Stimulated activated naive CD4-positive, alpha-beta T cell (primary cell): ENCODE data around the gene SYT7.

Experiments
- DNase-seq, 6 experiments: peaks; one replicate each; lab custom pipeline; 2025; lab: John Stamatoyannopoulos, UW

Gene SYT7

DNA sequence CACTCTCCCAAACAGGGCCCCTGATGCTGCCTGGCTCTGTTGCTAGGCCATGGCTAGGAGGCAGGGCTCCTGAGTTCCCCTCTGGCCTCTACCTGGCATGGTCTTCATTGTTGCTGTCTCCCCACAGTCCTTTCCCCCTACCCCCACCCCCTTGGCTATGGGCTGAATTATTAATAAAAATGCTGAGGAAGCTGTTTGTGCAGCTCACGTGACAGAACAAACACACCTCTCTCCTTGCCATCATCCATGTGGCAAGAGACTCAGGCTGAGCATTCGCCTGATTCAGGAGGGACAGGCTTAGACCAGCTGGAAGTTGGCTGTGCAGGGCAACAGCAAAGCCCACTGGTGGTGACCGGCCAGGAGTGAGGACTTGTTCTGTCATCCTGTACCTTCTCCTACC lies 4.2 kb upstream of the SYT7 start:
- no peak for DNase-seq

- DNase-seq, result no peak
Measured at GRCh38 chr11:61581931-61582330, 1.1 kb upstream of the SYT7 start.

GRCh38 chr11:61580271-61580888 lies 496 bp downstream of the SYT7 start:
- no peak for DNase-seq

DNA sequence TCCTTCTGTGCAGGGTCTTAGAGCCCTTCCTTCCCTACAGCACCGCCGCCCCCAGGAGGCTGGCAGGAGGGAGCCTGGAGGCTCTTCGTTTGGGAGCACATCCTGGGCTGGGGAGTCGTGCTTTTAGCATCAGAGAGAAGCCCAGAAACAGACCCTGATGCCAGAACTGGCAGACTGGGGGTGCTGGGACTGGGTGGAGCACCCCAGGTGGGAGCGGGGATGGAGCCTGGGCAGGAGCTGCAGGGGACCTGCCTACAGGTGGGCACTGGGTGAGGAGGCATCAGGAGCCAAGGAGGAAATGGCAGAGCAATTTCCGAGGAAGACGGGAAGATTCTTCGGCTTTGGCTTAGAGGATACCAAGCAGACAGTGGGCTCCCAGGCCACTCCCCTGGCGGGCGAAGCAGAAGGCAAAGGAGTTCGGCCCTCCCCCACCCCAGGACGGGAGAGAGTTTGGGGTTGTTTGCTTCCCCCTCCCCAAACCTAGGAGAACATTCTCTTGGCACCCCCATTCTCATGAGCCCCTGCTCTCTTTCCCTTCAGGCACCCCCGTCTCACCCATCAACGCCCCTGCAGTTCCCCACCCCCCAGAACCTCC lies 1.1 kb downstream of the SYT7 start:
- DNase-seq, result no peak

DNA sequence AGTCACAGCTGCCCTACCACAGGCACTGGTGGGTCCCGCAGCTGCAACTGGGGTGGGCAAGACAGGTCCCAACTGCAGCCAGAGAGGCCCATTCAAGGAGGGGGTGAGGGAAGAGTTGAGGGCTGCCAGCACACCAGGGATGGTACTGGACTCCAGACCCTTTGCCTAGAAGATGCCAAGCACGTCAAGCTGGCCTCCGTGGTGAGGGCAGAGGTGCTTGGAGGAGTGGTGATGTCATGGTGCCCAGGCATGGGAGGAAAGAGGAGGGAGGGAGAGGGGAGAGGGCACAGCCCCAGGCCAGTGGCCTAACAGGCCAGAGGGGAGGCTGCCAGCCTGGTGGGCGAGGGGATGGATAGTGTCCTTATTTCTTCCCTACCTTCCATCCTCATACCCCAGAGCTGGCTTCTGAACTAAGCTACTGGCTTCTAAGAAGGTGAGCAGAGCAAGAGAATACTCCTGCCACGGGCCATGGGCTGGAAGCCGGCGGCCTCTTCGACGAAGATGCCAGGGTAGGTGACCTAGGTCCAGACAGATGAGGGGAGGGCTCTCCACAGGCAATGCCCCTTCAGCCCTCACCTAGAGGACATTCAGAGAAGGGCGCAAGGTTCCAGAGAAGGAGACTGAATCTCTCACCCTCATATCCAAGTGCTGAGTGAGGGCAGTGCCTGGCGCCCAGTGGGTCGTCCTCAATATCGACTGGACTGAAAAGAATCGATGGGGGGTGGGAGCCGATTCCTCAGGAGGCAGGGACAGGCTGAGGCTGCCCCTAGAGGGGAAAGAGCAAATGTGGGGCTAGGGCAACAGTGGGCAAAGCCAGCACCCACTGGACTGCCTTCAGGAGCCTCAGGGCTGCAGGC lies 1.8 kb downstream of the SYT7 start:
- DNase-seq, result no peak

- no peak for DNase-seq
Measured at GRCh38 chr11:61577383-61578118, 3.3 kb downstream of the SYT7 start.

DNA sequence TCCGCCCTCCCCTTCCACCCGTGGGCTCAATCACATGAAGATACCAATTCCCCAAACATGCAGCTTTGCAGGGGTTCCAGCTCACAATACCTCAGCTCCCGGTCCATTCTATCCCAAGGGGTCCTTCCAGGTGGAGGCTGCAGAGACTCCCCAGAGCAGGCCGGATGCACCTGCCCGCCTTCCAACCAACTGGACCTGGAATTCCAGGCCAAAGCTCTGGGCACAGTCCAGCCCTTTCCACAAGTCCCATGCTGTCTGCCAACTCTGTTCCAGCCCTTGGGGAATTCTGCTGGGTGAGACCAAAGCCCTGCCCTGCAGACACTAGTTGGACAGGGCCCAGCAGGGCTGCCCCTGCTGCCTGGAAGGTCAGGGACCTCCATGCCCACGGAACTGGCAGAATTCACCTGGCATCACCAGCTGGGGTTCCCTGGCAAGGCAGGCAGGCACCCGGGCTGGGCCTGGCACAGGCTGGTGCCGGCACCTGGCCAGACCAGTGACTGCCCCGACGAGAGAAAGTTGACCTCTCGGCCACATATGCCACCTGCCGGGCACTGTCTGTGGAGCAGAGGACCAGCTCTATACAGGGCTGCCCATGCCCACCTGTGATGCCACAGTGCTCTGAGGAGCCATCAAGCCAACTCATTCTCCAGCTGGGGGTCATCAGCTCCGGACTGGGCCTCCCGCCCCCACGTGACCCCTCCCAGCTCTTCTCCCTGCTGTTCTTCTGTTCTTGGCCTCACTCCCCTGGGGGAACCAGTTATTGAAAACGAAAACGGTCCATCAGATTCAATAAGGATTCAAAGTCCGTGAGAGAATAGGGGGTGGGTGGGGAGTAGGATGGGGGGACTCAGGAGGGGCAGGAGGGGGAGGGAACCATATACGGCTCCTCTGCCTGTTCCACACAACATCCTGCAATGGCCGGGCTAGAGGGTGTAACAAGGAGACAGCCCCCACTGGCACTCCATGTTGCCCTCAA lies 4.7 kb downstream of the SYT7 start:
- no peak for DNase-seq

- no peak for DNase-seq
Measured at GRCh38 chr11:61574611-61575010, 6.3 kb downstream of the SYT7 start.

- DNase-seq, result no peak
Measured at GRCh38 chr11:61572913-61573312, 8.0 kb downstream of the SYT7 start.

- no peak for DNase-seq
Measured at GRCh38 chr11:61571869-61572268, 9.0 kb downstream of the SYT7 start.

- no peak for DNase-seq
Measured at GRCh38 chr11:61571337-61571736, 9.5 kb downstream of the SYT7 start.

- no peak for DNase-seq
Measured at GRCh38 chr11:61569701-61570100, 11.2 kb downstream of the SYT7 start.

DNA sequence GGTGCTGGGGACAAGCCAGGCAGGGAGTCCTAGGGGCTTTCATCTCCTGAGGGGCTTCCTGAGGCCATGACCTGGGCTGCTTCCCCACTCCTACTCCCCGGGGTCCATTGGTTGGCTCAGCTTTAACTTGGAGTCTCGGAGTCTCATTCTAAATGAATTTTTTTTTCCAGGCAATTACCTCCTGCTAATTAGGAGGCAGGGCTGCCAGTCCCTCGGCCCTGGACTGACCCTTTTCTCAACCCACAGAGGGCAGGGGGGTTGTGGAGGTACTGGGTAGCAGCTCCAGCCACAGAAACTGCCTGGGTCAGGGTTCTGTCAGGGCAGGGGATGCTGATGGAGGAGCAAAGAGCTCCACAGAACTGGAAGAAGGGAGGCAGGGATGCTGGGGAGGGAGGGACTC lies 11.9 kb downstream of the SYT7 start:
- DNase-seq, result no peak

DNA sequence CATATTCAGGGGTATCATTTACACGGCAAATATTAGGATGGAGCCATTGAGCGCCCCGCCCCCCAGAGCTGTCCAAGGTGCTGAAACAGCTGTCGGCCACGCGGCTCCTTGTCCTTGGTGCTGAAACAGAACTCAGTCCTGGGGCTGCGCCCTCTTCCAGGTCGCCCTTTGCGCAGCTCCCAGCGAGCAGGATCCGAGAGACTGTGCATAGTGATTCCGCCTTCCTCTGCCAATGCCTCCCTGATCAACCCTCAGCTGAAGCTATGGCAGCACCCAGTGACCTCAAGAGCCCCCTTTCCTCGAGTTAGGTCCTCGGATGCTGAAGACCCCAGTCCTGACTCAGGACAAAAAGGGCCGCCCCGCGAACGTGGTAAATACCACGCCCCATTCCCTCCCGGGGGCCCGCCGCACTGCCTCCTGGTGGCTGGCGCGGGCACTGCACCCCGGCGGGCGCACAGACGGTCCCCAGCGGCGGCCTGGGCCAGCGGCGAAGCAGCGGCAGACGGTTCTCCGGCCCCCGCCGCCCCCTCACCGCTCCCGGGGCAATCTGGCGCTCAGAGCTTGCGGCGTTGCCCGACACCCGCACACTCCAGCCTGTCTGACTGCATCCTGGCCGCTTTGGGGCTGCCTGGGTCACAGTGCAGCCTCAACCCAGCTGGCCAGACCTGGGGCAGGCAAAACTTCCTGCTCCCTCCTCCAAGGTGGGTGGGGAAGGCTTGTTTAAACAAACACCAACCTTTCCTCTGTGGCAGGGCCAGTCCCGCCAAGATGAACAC lies 13.4 kb downstream of the SYT7 start:
- DNase-seq, result peak; percentile 18 to 77 (median 70)

GRCh38 chr11:61564936-61565696 lies 15.8 kb downstream of the SYT7 start:
- DNase-seq, result no peak

- DNase-seq, result no peak
Measured at GRCh38 chr11:61560751-61561150, 20.1 kb downstream of the SYT7 start.

- DNase-seq, result no peak
Measured at GRCh38 chr11:61556621-61557020, 24.3 kb downstream of the SYT7 start.

DNA sequence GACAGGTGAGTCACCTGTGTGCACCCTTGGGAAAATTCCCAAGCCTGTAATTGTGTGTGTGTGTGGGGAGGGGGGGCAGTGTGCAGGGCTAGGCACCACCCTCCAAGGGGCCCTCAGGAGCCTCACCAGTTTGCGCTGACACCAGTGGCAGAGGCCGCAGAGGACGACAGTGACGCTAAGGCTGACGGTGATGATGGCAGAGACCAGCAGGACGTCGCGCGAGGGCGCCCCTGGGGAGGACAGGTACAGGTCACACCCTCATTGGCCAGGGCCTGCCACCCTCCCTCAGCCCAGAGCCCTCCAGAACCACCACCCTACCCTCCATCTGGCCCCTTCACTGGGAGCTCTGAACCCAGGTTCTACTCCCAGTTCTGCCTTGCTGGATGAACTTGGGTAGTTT lies 24.9 kb downstream of the SYT7 start:
- DNase-seq, result no peak

GRCh38 chr11:61555051-61555969 lies 25.6 kb downstream of the SYT7 start:
- DNase-seq, result no peak
